Transverse colon (tissue), 3 donors: ENCODE data around the gene CTCF.

Source experiments
- CTCF ChIP-seq, 5 experiments: fragments of 200-600 bp in 3 of 5; fragments of 450-650 bp in 2 of 5; sonication (generic) in 3 of 5; IDR thresholded peaks; 1 replicate in 2 of 5; 2 replicates in 3 of 5; pipeline ENCODE4 v1.5.1; 2016 to 2017; ENCODE audit warnings: antibody characterized with exemption in 5 of 5, inconsistent platforms in 3 of 5, mild to moderate bottlenecking in 2 of 5, moderate library complexity in 1 of 5
- POLR2A ChIP-seq: fragments of 450-650 bp; IDR thresholded peaks from one replicate; pipeline ENCODE4 v1.6.1; 2016; ENCODE audit warnings: antibody characterized with exemption, mild to moderate bottlenecking, moderate library complexity

GRCh38 chr16:67545665-67546024 is 16.7 kb upstream of the CTCF start:
- TF ChIP-seq POLR2A = no peak
- no peak for TF ChIP-seq CTCF (IDR thresholded peaks at IDR 0.05)
